ENCODE measurements around the gene PNN.
A peak's percentile ranks its signal among the peaks of the same experiment; 100 is the strongest.
"Not testable (repeated sequence)": the region's sequence is repeated elsewhere in the genome, so short reads cannot be mapped to it uniquely, and the experiment has no call there.

Gene PNN

GRCh38 chr14:39181693-39182047, 6.6 kb downstream of the PNN start:
- no peak for DNase-seq

- DNase-seq: no peak
Observed at GRCh38 chr14:39182770-39183684, 8.0 kb downstream of the PNN start.

GRCh38 chr14:39183685-39184003, 8.6 kb downstream of the PNN start:
- not testable (repeated sequence) for DNase-seq

GRCh38 chr14:39184628-39185255, 9.7 kb downstream of the PNN start:
- DNase-seq: no peak

- DNase-seq: no peak
Observed at GRCh38 chr14:39185256-39186049, 10.4 kb downstream of the PNN start.

- DNase-seq: no peak
Observed at GRCh38 chr14:39186941-39187525, 12.0 kb downstream of the PNN start.

GRCh38 chr14:39203659-39204606, 28.9 kb downstream of the PNN start:
- no peak for DNase-seq

GRCh38 chr14:39207430-39207829, 32.4 kb downstream of the PNN start:
- DNase-seq: not testable (repeated sequence)

- DNase-seq: no peak
Observed at GRCh38 chr14:39211109-39211741, 36.2 kb downstream of the PNN start.

- no peak for DNase-seq
Observed at GRCh38 chr14:39212034-39212433, 37.0 kb downstream of the PNN start.

- no peak for DNase-seq
Observed at GRCh38 chr14:39212693-39213092, 37.6 kb downstream of the PNN start.

- DNase-seq: no peak
Observed at GRCh38 chr14:39217214-39217879, 42.3 kb downstream of the PNN start.

GRCh38 chr14:39218171-39218769, 43.2 kb downstream of the PNN start:
- no peak for DNase-seq

- DNase-seq: no peak
Observed at GRCh38 chr14:39219075-39219499, 44.0 kb downstream of the PNN start.

- DNase-seq: not testable (repeated sequence)
Observed at GRCh38 chr14:39220473-39220872, 45.4 kb downstream of the PNN start.

- no peak for DNase-seq
Observed at GRCh38 chr14:39228044-39228443, 53.0 kb downstream of the PNN start.

GRCh38 chr14:39228509-39229221, 53.6 kb downstream of the PNN start:
- no peak for DNase-seq

GRCh38 chr14:39229222-39229543, 54.1 kb downstream of the PNN start:
- DNase-seq: peak; percentile 69

- DNase-seq: peak; percentile 12
Observed at GRCh38 chr14:39229601-39230110, 54.6 kb downstream of the PNN start.

Data from stimulated activated CD4-positive, alpha-beta T cell treated with anti-CD3 and anti-CD28 coated beads, Interleukin-15, amount 100 ng/mL, for 24 hours (primary cell).